DOHH2 (cell line): ENCODE data around the gene KIDINS220.

Experiments used
- H3F3A ChIP-seq: fragments of 200-600 bp; sonication (generic), shearing (Covaris generic); 2 replicates; pipeline ENCODE4 v1.6.0; 2016; ENCODE audit warnings: antibody characterized with exemption, mild to moderate bottlenecking; ENCODE audit not compliant: control insufficient read depth, insufficient read depth
- H3K27ac ChIP-seq: fragments of 200-600 bp; sonication (generic); 2 replicates; pipeline ENCODE4 v1.5.1; 2014; ENCODE audit warnings: low read depth, mild to moderate bottlenecking, low read length, moderate library complexity
- H3K27me3 ChIP-seq: fragments of 200-600 bp; sonication (generic); 2 replicates; pipeline ENCODE4 v1.6.1; 2014; ENCODE audit warnings: mild to moderate bottlenecking, low read length, mixed read lengths; ENCODE audit not compliant: control insufficient read depth
- H3K36me3 ChIP-seq: fragments of 200-600 bp; sonication (generic); 2 replicates; pipeline ENCODE4 v1.6.1; 2014; ENCODE audit warnings: mild to moderate bottlenecking, low read length, moderate library complexity, mixed read lengths; ENCODE audit not compliant: control insufficient read depth
- H3K4me1 ChIP-seq: fragments of 200-600 bp; sonication (generic); 2 replicates; pipeline ENCODE4 v1.6.1; 2014; ENCODE audit warnings: mild to moderate bottlenecking, low read length, mixed read lengths; ENCODE audit not compliant: control insufficient read depth
- H3K4me2 ChIP-seq: fragments of 200-600 bp; sonication (generic); 2 replicates; pipeline ENCODE4 v1.6.0; 2014; ENCODE audit warnings: mild to moderate bottlenecking, low read length, moderate library complexity
- H3K4me3 ChIP-seq: fragments of 200-600 bp; sonication (generic); 2 replicates; pipeline ENCODE4 v1.5.1; 2014; ENCODE audit warnings: mild to moderate bottlenecking, low read length, mixed read lengths
- H3K79me2 ChIP-seq: fragments of 200-600 bp; sonication (generic); 2 replicates; pipeline ENCODE4 v1.6.1; 2014; ENCODE audit warnings: mild to moderate bottlenecking, low read length, mixed read lengths; ENCODE audit not compliant: control insufficient read depth
- H3K9me2 ChIP-seq: fragments of 200-600 bp; sonication (generic); replicated peaks from 2 replicates; pipeline ENCODE4 v1.6.1; 2014; ENCODE audit warnings: mild to moderate bottlenecking, low read length, mixed read lengths; ENCODE audit not compliant: control insufficient read depth
- H3K9me3 ChIP-seq: fragments of 200-600 bp; sonication (generic); 2 replicates; pipeline ENCODE4 v1.6.1; 2014; ENCODE audit warnings: antibody characterized with exemption, low read length, mixed read lengths; ENCODE audit not compliant: control insufficient read depth, insufficient read depth
- H4K20me1 ChIP-seq: fragments of 200-600 bp; sonication (generic); 2 replicates; pipeline ENCODE4 v1.6.0; 2014; ENCODE audit warnings: low read depth, mild to moderate bottlenecking, antibody characterized with exemption, low read length, moderate library complexity; ENCODE audit not compliant: control insufficient read depth, insufficient read depth
- CTCF ChIP-seq: fragments of 200-600 bp; sonication (generic); IDR thresholded peaks from one replicate; pipeline ENCODE4 v1.5.1; 2014; ENCODE audit warnings: antibody characterized with exemption, mild to moderate bottlenecking, low read depth, low read length; ENCODE audit not compliant: poor library complexity, severe bottlenecking
- EZH2phosphoT487 ChIP-seq: fragments of 200-600 bp; sonication (generic); IDR thresholded peaks from 2 replicates; pipeline ENCODE4 v1.6.1; 2017; ENCODE audit warnings: borderline replicate concordance, mild to moderate bottlenecking, antibody characterized with exemption, low read length, moderate library complexity, mixed read lengths

The KIDINS220 gene

GRCh38 chr2:8756716-8757115, 80.7 kb downstream of the KIDINS220 start:
- H3K4me2 ChIP-seq: no peak overlapping the region
- H3F3A ChIP-seq: no peaks in the 10 kb centered on the region

GRCh38 chr2:8756230-8756629, 81.2 kb downstream of the KIDINS220 start:
- H4K20me1 ChIP-seq: no peaks in the 10 kb centered on the region
- no peaks in the 10 kb centered on the region for H3K4me1 ChIP-seq
- no peak overlapping the region for H3K4me2 ChIP-seq
- H3K79me2 ChIP-seq: no peaks in the 10 kb centered on the region
- no peaks in the 10 kb centered on the region for H3F3A ChIP-seq
- TF ChIP-seq CTCF (no peak), EZH2phosphoT487 (no peak)
- peaks cover 4% of the 10 kb centered on the region; the same call in 1 of the 2 replicates for H3K9me3 ChIP-seq
- H3K36me3 ChIP-seq: peaks cover 15% of the 10 kb centered on the region
- no peaks in the 10 kb centered on the region for H3K27me3 ChIP-seq
- H3K4me3 ChIP-seq: no peak overlapping the region
- H3K9me2 ChIP-seq: no peaks in the 10 kb centered on the region
- H3K27ac ChIP-seq: no peak overlapping the region

More at GRCh38 chr2:8756716-8757115, 80.7 kb downstream of the KIDINS220 start:
- Histone ChIP-seq H3K9me3 (peaks cover 4% of the 10 kb centered on the region; the same call in 1 of the 2 replicates), H3K27me3 (no peaks in the 10 kb centered on the region), H3K9me2 (no peaks in the 10 kb centered on the region), H3K4me1 (no peaks in the 10 kb centered on the region), H3K79me2 (no peaks in the 10 kb centered on the region), H4K20me1 (no peaks in the 10 kb centered on the region), H3K4me3 (no peak overlapping the region), H3K27ac (no peak overlapping the region), H3K36me3 (peaks cover 15% of the 10 kb centered on the region)
- no peak for TF ChIP-seq EZH2phosphoT487
- TF ChIP-seq CTCF: no peak

GRCh38 chr2:8754106-8754776, 83.2 kb downstream of the KIDINS220 start:
- no peaks in the 10 kb centered on the region for H3K9me2 ChIP-seq
- TF ChIP-seq EZH2phosphoT487 (no peak), CTCF (no peak)
- H3K36me3 ChIP-seq: peaks cover 15% of the 10 kb centered on the region
- no peak overlapping the region for H3K27ac ChIP-seq
- H3K4me2 ChIP-seq: no peak overlapping the region
- no peaks in the 10 kb centered on the region for H4K20me1 ChIP-seq
- H3K79me2 ChIP-seq: no peaks in the 10 kb centered on the region
- no peaks in the 10 kb centered on the region for H3K27me3 ChIP-seq
- H3F3A ChIP-seq: no peaks in the 10 kb centered on the region
- no peaks in the 10 kb centered on the region for H3K4me1 ChIP-seq
- no peak overlapping the region for H3K4me3 ChIP-seq
- H3K9me3 ChIP-seq: peaks cover 4% of the 10 kb centered on the region; the same call in 1 of the 2 replicates
